ENCODE measurements around the gene PKP3. TPM values are rescaled to one million over a fixed set of nuclear protein-coding genes. Genes with fewer than 3 reads are reported as not detected.
"Not testable (repeated sequence)": the region's sequence is repeated elsewhere in the genome, so short reads cannot be mapped to it uniquely, and the experiment has no call there.

The PKP3 gene
- total RNA-seq, 2 experiments from 2014 or later: 0.30 to 0.45 TPM

GRCh38 chr11:400241-400689, 6.3 kb downstream of the PKP3 start:
- no peak overlapping the region for H3K27ac Mint-ChIP-seq
- ATAC-seq (ENCODE audit: low read depth): no peak
- peaks cover under 1% of the 10 kb centered on the region for H3K4me1 Mint-ChIP-seq
- POLR2A ChIA-PET: no interaction called here
- no peaks in the 10 kb centered on the region for H3K27me3 Mint-ChIP-seq
- H3K9me3 Mint-ChIP-seq: peaks cover 3% of the 10 kb centered on the region
- H3K36me3 Mint-ChIP-seq: peaks cover 1% of the 10 kb centered on the region
- DNase-seq: no peak
- no peak overlapping the region for H3K4me3 Mint-ChIP-seq

GRCh38 chr11:401196-401595, 7.2 kb downstream of the PKP3 start:
- H3K27me3 Mint-ChIP-seq; POLR2A ChIA-PET; H3K27ac Mint-ChIP-seq; DNase-seq; ATAC-seq (ENCODE audit: low read depth); H3K36me3 Mint-ChIP-seq; H3K4me1 Mint-ChIP-seq; H3K4me3 Mint-ChIP-seq; H3K9me3 Mint-ChIP-seq: not testable (repeated sequence)

GRCh38 chr11:403021-403760, 9.2 kb downstream of the PKP3 start:
- POLR2A ChIA-PET: no interaction called here
- peaks cover 2% of the 10 kb centered on the region for H3K36me3 Mint-ChIP-seq

GRCh38 chr11:403761-404431, 9.9 kb downstream of the PKP3 start:
- H3K9me3 Mint-ChIP-seq: peaks cover 3% of the 10 kb centered on the region
- H3K4me1 Mint-ChIP-seq: peaks cover 5% of the 10 kb centered on the region
- H3K4me3 Mint-ChIP-seq: no peak overlapping the region
- DNase-seq (peak; percentile 33), ATAC-seq (ENCODE audit: low read depth) (no peak)
- no peak overlapping the region for H3K27ac Mint-ChIP-seq
- H3K27me3 Mint-ChIP-seq: no peaks in the 10 kb centered on the region
- H3K36me3 Mint-ChIP-seq: peaks cover 2% of the 10 kb centered on the region
- POLR2A ChIA-PET: interaction anchor here (3.7 kb wide), 1 partner anchor 45 kb away, joined by 51 read pairs; the partner anchor contains the start of gene PTDSS2

More at GRCh38 chr11:403021-403760, 9.2 kb downstream of the PKP3 start:
- peaks cover 5% of the 10 kb centered on the region for H3K4me1 Mint-ChIP-seq
- no peak overlapping the region for H3K4me3 Mint-ChIP-seq
- H3K27ac Mint-ChIP-seq: no peak overlapping the region
- ATAC-seq (ENCODE audit: low read depth): no peak
- no peak for DNase-seq
- H3K9me3 Mint-ChIP-seq: peaks cover 3% of the 10 kb centered on the region
- no peaks in the 10 kb centered on the region for H3K27me3 Mint-ChIP-seq

GRCh38 chr11:404551-405264, 10.7 kb downstream of the PKP3 start:
- Mint-ChIP-seq H3K4me1 (peaks cover 5% of the 10 kb centered on the region), H3K27ac (no peak overlapping the region), H3K36me3 (peaks cover 2% of the 10 kb centered on the region), H3K27me3 (no peaks in the 10 kb centered on the region), H3K4me3 (no peak overlapping the region), H3K9me3 (peaks cover 1% of the 10 kb centered on the region)
- no peak for ATAC-seq (ENCODE audit: low read depth)
- no peak for DNase-seq
- POLR2A ChIA-PET: interaction anchor here (0.8 to 3.7 kb wide), 4 partner anchors 8 to 44 kb away, joined by 3 to 51 read pairs (median 29); partner anchors contain the start of genes PTDSS2 and SIGIRR

GRCh38 chr11:405323-405953, 11.4 kb downstream of the PKP3 start:
- POLR2A ChIA-PET: interaction anchor here (0.8 to 3.7 kb wide), 6 partner anchors 9 to 100 kb away, joined by 3 to 51 read pairs (median 7); partner anchors contain the start of genes PTDSS2 and SIGIRR
- Mint-ChIP-seq H3K27ac (peak overlapping the region; percentile 69), H3K9me3 (no peaks in the 10 kb centered on the region), H3K27me3 (no peaks in the 10 kb centered on the region), H3K4me3 (peak overlapping the region; percentile 66), H3K36me3 (peaks cover 2% of the 10 kb centered on the region), H3K4me1 (peaks cover 5% of the 10 kb centered on the region)
- DNase-seq (peak; percentile 33), ATAC-seq (ENCODE audit: low read depth) (no peak)

- POLR2A ChIA-PET: interaction anchor here (0.9 to 3.7 kb wide), 10 partner anchors 9 to 199 kb away, joined by 3 to 51 read pairs (median 5); partner anchors contain the start of genes BET1L, LRRC56, PTDSS2 and RIC8A
- DNase-seq (peak; percentile 41), ATAC-seq (ENCODE audit: low read depth) (no peak)
- H3K9me3 Mint-ChIP-seq: no peaks in the 10 kb centered on the region
- peaks cover 5% of the 10 kb centered on the region for H3K4me1 Mint-ChIP-seq
- H3K36me3 Mint-ChIP-seq: peaks cover 2% of the 10 kb centered on the region
- H3K27me3 Mint-ChIP-seq: no peaks in the 10 kb centered on the region
- peak overlapping the region; percentile 25 for H3K4me3 Mint-ChIP-seq
- peak overlapping the region; percentile 69 for H3K27ac Mint-ChIP-seq
Observed at GRCh38 chr11:405954-406795, 12.2 kb downstream of the PKP3 start.

GRCh38 chr11:406796-407650, 13.0 kb downstream of the PKP3 start:
- peak; percentile 93 for ATAC-seq (ENCODE audit: low read depth)
- Mint-ChIP-seq H3K9me3 (no peaks in the 10 kb centered on the region), H3K36me3 (peaks cover 2% of the 10 kb centered on the region), H3K4me1 (peaks cover 5% of the 10 kb centered on the region), H3K27ac (peak overlapping the region; percentile 61), H3K4me3 (peak overlapping the region; percentile 25), H3K27me3 (no peaks in the 10 kb centered on the region)
- POLR2A ChIA-PET: interaction anchor here (0.6 to 3.7 kb wide), 15 partner anchors 9 to 200 kb away, joined by 3 to 51 read pairs (median 4); partner anchors contain the start of genes ANO9, BET1L, LRRC56 and PTDSS2
- DNase-seq: peak; percentile 95

GRCh38 chr11:407651-408123, 13.7 kb downstream of the PKP3 start:
- no peak for ATAC-seq (ENCODE audit: low read depth)
- POLR2A ChIA-PET: interaction anchor here (0.9 to 3.7 kb wide), 10 partner anchors 8 to 200 kb away, joined by 3 to 51 read pairs (median 6); partner anchors contain the start of genes ANO9, BET1L, PTDSS2 and RIC8A
- H3K4me3 Mint-ChIP-seq: no peak overlapping the region

GRCh38 chr11:408154-409007, 14.4 kb downstream of the PKP3 start:
- DNase-seq (peak; percentile 44), ATAC-seq (ENCODE audit: low read depth) (no peak)
- Mint-ChIP-seq H3K36me3 (peaks cover 3% of the 10 kb centered on the region), H3K27ac (no peak overlapping the region), H3K4me3 (no peak overlapping the region), H3K4me1 (peaks cover 9% of the 10 kb centered on the region), H3K27me3 (no peaks in the 10 kb centered on the region), H3K9me3 (no peaks in the 10 kb centered on the region)
- POLR2A ChIA-PET: interaction anchor here (1.4 to 3.7 kb wide), 2 partner anchors 8 to 91 kb away, joined by 8 to 47 read pairs; partner anchors contain the start of gene SIGIRR

More at GRCh38 chr11:407651-408123, 13.7 kb downstream of the PKP3 start:
- DNase-seq: no peak
- H3K9me3 Mint-ChIP-seq: no peaks in the 10 kb centered on the region
- no peaks in the 10 kb centered on the region for H3K27me3 Mint-ChIP-seq
- peaks cover 5% of the 10 kb centered on the region for H3K4me1 Mint-ChIP-seq
- H3K27ac Mint-ChIP-seq: peak overlapping the region; percentile 42
- peaks cover 2% of the 10 kb centered on the region for H3K36me3 Mint-ChIP-seq

All from activated naive CD8-positive, alpha-beta T cell treated with anti-CD3 and anti-CD28 coated beads, Interleukin-2, amount 10 ng/mL, durations not matched to agents 7 days and 5 days (primary cell).